Sigmoid colon (tissue), 4 donors: ENCODE data around the gene GDF2.

Experiments
- POLR2AphosphoS5 ChIP-seq, 4 donors: sonication (generic); formaldehyde crosslinking; IDR thresholded peaks; one replicate each; pipeline ENCODE4 v1.6.1; 2017; ENCODE audit warnings: antibody characterized with exemption in 4 of 4
- TF ChIP-seq, protein P1 (sequence below), 4 experiments: fragments of 450-650 bp in 3 of 4; fragments of 200-600 bp in 1 of 4; IDR thresholded peaks; one replicate each; pipeline ENCODE4 v1.5.1; 2016 to 2019; ENCODE audit warnings: antibody characterized with exemption in 4 of 4, mild to moderate bottlenecking in 3 of 4, moderate library complexity in 2 of 4

DNA sequence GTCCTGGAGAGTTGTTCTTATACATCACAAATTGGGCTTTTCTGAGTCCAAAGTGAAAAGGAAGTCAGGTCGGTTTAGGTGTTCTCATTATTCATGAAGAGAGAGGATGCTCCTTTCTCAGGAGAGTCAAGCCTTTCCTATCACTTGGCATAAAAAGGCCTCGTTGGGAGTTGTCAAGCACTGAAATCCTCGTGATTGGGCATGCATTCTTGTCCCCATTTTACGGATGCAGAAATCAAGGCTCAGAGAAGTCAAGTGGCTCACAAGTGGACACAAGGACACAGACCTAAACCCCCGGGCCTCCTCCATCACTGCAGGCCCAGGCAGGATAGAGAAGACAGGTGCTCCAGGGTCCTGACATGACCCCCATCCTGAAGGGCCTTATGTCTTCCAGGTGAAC, 34.5 kb downstream of the GDF2 start:
- TF ChIP-seq POLR2AphosphoS5 (IDR thresholded peaks at IDR 0.05) = no peak
- TF ChIP-seq, protein P1, sequence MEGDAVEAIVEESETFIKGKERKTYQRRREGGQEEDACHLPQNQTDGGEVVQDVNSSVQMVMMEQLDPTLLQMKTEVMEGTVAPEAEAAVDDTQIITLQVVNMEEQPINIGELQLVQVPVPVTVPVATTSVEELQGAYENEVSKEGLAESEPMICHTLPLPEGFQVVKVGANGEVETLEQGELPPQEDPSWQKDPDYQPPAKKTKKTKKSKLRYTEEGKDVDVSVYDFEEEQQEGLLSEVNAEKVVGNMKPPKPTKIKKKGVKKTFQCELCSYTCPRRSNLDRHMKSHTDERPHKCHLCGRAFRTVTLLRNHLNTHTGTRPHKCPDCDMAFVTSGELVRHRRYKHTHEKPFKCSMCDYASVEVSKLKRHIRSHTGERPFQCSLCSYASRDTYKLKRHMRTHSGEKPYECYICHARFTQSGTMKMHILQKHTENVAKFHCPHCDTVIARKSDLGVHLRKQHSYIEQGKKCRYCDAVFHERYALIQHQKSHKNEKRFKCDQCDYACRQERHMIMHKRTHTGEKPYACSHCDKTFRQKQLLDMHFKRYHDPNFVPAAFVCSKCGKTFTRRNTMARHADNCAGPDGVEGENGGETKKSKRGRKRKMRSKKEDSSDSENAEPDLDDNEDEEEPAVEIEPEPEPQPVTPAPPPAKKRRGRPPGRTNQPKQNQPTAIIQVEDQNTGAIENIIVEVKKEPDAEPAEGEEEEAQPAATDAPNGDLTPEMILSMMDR (IDR thresholded peaks at IDR 0.05) = no peak
